T-helper 2 cell treated with Interferon-gamma antibody and Interleukin-4, amounts not matched to agents 5 μg/mL and 100 μg/mL, for 36 hours (primary cell): ENCODE data around the gene RD3L.
"Not testable (repeated sequence)": the region's sequence is repeated elsewhere in the genome, so short reads cannot be mapped to it uniquely, and the experiment has no call there.

Experiments
- DNase-seq: peaks from one replicate; pipeline ENCODE4 v3.0.0; 2021; ENCODE audit warnings: low spot score
- H3K27ac Mint-ChIP-seq: one replicate; pipeline ENCODE4 v1.8.0; 2021; ENCODE audit warnings: mild to moderate bottlenecking, mixed read lengths
- H3K27me3 Mint-ChIP-seq: one replicate; pipeline ENCODE4 v1.8.0; 2021; ENCODE audit warnings: low read depth, mixed read lengths
- H3K36me3 Mint-ChIP-seq: one replicate; pipeline ENCODE4 v1.8.0; 2021; ENCODE audit warnings: low read depth, mixed read lengths
- H3K4me1 Mint-ChIP-seq: one replicate; pipeline ENCODE4 v1.8.0; 2021; ENCODE audit warnings: low read depth, mixed read lengths
- H3K4me3 Mint-ChIP-seq: one replicate; pipeline ENCODE4 v1.8.0; 2022; ENCODE audit warnings: mild to moderate bottlenecking, moderate library complexity, mixed read lengths
- H3K9me3 Mint-ChIP-seq: one replicate; pipeline ENCODE4 v1.8.0; 2021; ENCODE audit warnings: mixed read lengths

RD3L gene

DNA sequence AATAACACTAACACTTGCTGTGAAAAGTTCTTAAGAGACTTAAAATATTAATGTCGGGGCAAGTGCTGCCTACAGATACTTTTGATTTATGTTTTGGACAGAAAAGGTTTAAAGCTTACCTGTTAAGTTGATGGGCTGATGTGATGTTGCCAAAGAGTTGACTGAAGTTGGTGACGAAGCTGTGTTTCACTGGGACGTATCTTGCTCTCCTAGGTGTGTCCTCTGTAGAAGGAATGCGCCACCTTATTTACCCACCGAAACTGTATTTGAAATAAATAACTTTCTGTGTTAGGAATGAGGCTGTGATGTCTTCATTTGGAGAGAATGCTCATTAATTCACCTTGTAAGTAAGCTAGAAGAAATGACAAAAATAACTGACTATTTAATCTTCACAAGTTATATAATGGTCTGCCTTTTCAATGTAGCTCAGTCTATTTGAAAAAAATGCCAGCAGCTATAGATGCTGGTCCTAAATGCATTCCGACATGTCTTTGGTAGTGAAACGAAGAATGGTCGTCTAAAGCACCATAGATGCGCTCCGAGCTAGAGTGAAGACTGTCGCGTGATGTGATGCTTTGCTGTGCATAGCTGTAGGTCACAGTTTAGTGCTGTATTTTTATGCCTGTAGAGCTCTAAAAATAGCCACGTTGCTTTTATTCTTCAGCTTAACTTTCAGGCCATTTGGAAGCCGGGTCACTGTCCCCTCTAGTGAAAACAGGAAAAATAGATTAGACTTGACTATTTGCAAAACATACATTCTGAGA is at the start of gene RD3L:
TSS of gene RD3L (minus strand) at position 557 of the 764 bp plus-strand sequence. CDS start 834 bp downstream, outside the sequence.
- H3K27ac Mint-ChIP-seq, result no peak within 1 kb of the TSS
- H3K27me3 Mint-ChIP-seq, result peaks cover 28% of the 10 kb centered on the region
- H3K36me3 Mint-ChIP-seq, result no peaks in the 10 kb centered on the region
- H3K9me3 Mint-ChIP-seq, result peaks cover 4% of the 10 kb centered on the region
- H3K4me3 Mint-ChIP-seq, result no peak within 1 kb of the TSS
- no peak for DNase-seq
- H3K4me1 Mint-ChIP-seq, result no peaks in the 10 kb centered on the region

- Mint-ChIP-seq H3K36me3 (no peaks in the 10 kb centered on the region), H3K27me3 (peaks cover 11% of the 10 kb centered on the region), H3K4me1 (no peaks in the 10 kb centered on the region), H3K9me3 (peaks cover 5% of the 10 kb centered on the region), H3K27ac (no peak overlapping the region), H3K4me3 (no peak overlapping the region)
- DNase-seq, result no peak
Observed at GRCh38 chr14:103989964-103990363, 47.6 kb upstream of the RD3L start.

DNA sequence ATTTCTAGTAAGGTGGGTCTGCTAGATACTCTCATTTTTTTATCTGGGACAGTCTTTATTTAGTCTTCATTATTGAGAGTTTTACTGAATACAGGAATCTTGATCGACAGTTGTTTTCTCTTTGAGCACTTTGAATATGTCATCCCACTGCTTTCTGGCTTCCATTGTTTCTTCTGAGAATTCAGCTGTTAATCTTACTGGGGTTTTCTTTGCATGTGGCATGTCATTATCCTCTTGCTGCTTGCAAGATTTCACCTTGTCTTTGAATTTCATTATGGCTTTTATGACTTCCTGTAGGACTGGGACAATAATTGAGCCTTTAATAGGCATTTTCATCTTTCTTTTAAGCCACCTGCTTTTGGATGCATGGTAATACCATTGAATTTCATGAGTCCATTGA is 46.7 kb upstream of the RD3L start:
- H3K27me3 Mint-ChIP-seq, result peaks cover 11% of the 10 kb centered on the region
- no peaks in the 10 kb centered on the region for H3K4me1 Mint-ChIP-seq
- DNase-seq, result no peak
- H3K27ac Mint-ChIP-seq, result no peak overlapping the region
- H3K9me3 Mint-ChIP-seq, result peaks cover 5% of the 10 kb centered on the region
- H3K36me3 Mint-ChIP-seq, result no peaks in the 10 kb centered on the region
- H3K4me3 Mint-ChIP-seq, result no peak overlapping the region

GRCh38 chr14:103984196-103984595 is 41.9 kb upstream of the RD3L start:
- Mint-ChIP-seq H3K36me3 (no peaks in the 10 kb centered on the region), H3K4me3 (no peak overlapping the region), H3K27me3 (peaks cover 10% of the 10 kb centered on the region), H3K4me1 (no peaks in the 10 kb centered on the region), H3K27ac (no peak overlapping the region), H3K9me3 (peaks cover 3% of the 10 kb centered on the region)
- no peak for DNase-seq

DNA sequence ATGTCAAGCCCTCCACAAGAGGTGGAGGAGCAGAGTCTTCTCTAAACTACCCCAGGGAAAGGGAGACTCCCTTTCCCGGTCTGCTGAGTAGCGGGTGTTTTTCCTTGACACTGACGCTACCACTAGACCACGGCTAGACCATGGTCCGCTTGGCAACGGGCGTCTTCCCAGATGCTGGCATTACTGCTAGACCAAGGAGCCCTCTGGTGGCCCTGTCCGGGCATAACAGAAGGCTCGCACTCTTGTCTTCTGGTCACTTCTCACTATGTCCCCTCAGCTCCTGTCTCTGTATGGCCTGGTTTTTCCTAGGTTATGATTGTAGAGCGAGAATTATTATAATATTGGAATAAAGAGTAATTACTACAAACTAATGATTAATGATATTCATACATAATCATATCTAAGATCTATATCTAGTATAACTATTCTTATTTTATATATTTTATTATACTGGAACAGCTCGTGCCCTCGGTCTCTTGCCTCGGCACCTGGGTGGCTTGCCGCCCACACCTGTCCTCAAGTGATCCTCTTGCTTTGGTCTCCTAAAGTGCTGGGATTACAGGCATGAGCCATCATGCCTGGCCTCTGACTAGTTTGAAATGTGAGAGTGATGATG is 38.4 kb upstream of the RD3L start:
- H3K27ac Mint-ChIP-seq, H3K36me3 Mint-ChIP-seq, H3K27me3 Mint-ChIP-seq, H3K4me3 Mint-ChIP-seq, H3K4me1 Mint-ChIP-seq, H3K9me3 Mint-ChIP-seq, DNase-seq: not testable (repeated sequence)

DNA sequence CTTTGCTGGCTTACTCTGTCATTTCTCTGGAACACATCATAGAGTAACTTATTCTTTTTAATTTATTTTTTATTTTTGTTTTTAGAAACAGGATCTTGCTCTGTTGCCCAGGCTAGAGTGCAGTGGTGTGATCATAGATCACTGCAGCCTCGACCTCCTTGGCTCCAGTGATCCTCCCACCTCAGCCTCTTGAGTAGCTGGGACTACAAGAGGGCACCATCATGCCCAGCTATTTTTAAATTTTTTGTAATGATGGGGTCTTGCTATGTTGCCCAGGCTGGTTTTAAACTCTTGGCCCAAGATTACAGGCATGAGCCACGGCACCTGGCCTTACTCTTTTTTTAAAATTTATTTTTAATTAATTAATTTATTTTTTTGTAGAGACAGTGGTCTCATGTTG is 32.2 kb upstream of the RD3L start:
- no peak overlapping the region for H3K4me3 Mint-ChIP-seq
- no peaks in the 10 kb centered on the region for H3K36me3 Mint-ChIP-seq
- no peaks in the 10 kb centered on the region for H3K9me3 Mint-ChIP-seq
- peaks cover 3% of the 10 kb centered on the region for H3K27me3 Mint-ChIP-seq
- H3K27ac Mint-ChIP-seq, result no peak overlapping the region
- DNase-seq, result no peak
- H3K4me1 Mint-ChIP-seq, result no peaks in the 10 kb centered on the region

DNA sequence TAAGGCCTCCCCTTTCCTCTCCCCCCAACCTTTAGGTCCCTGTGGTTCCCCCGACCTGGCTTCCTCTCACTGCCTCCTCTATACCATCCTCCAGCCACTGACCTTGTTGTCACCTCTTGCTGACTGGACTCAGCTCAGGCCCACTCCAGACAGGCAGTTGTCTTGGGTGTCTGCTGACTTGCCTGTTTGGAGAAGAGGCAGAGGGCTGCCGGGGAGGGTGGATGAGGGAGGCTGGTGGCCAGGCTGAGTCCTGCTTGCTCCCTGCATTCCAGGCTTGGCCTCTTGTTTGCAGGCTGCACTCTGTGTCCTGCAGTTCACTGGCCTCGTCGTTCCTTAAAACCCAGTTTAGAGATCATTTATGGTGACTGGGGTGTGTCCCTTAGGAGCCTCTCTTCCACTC is 31.0 kb upstream of the RD3L start:
- H3K27ac Mint-ChIP-seq, result no peak overlapping the region
- H3K4me1 Mint-ChIP-seq, result no peaks in the 10 kb centered on the region
- H3K4me3 Mint-ChIP-seq, result no peak overlapping the region
- H3K36me3 Mint-ChIP-seq, result no peaks in the 10 kb centered on the region
- DNase-seq, result no peak
- peaks cover 3% of the 10 kb centered on the region for H3K27me3 Mint-ChIP-seq
- no peaks in the 10 kb centered on the region for H3K9me3 Mint-ChIP-seq

GRCh38 chr14:103969961-103970360 is 27.6 kb upstream of the RD3L start:
- Mint-ChIP-seq H3K9me3 (no peaks in the 10 kb centered on the region), H3K4me1 (no peaks in the 10 kb centered on the region), H3K27me3 (no peaks in the 10 kb centered on the region), H3K27ac (no peak overlapping the region), H3K4me3 (no peak overlapping the region), H3K36me3 (no peaks in the 10 kb centered on the region)
- no peak for DNase-seq

DNA sequence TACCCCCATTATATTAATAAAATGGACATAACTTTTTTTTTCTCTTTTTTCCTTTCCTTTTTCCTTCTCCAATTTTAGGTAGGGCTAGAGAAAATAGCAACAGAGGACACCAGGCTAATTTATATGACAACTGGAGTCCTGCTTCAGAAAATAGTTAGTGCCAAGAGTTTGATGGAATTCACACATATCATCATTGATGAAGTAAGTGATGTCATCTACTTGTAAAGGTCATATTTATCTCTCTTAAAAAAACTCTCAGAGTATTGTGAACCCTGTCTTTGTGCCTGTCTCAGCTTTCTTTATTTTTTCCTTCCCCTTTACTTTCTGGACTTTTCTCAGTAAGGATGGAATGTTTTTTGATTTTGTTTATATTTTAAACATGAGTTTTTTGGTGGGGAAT is 24.3 kb upstream of the RD3L start:
- DNase-seq, result no peak
- Mint-ChIP-seq H3K4me1 (no peaks in the 10 kb centered on the region), H3K9me3 (no peaks in the 10 kb centered on the region), H3K36me3 (no peaks in the 10 kb centered on the region), H3K27me3 (no peaks in the 10 kb centered on the region), H3K27ac (no peak overlapping the region), H3K4me3 (no peak overlapping the region)

DNA sequence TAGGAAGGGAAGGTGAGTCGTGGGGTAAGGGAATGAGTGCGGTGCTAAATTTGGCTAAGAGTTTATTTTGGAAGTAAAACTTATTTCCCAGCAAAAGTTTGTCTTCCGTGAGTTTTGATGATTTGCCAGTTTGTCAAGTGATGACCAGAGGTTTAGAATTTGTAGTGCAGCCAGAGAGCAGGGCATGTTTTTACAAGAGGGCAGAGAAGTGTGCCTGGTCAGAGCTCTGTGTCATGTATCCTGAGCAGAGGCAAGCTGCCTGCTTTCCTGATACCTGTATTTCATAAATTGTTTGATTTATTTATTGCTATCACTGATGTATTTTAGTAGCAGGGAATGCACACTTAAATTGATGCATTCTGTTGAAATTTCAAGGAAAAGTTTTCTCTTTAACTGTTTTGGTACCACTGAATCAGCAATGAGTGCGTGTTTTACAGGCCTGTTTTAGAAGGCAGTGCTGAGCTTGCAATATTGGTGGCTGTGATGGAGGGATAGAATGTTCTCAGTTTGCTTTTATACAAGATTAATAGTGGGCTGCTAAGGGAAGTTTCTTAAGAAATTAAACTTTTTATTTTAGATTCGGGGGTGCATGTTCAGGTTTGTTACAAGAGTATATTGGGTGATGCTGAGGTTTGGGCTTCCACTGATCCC is 19.7 kb upstream of the RD3L start:
- Mint-ChIP-seq H3K27me3 (no peaks in the 10 kb centered on the region), H3K4me3 (no peak overlapping the region), H3K36me3 (no peaks in the 10 kb centered on the region), H3K27ac (no peak overlapping the region), H3K4me1 (no peaks in the 10 kb centered on the region), H3K9me3 (no peaks in the 10 kb centered on the region)
- DNase-seq, result no peak

GRCh38 chr14:103960457-103961055 is 18.2 kb upstream of the RD3L start:
- no peak overlapping the region for H3K4me3 Mint-ChIP-seq
- H3K36me3 Mint-ChIP-seq, result no peaks in the 10 kb centered on the region
- no peaks in the 10 kb centered on the region for H3K9me3 Mint-ChIP-seq
- no peak overlapping the region for H3K27ac Mint-ChIP-seq
- H3K4me1 Mint-ChIP-seq, result no peaks in the 10 kb centered on the region
- no peak for DNase-seq
- H3K27me3 Mint-ChIP-seq, result no peaks in the 10 kb centered on the region

GRCh38 chr14:103949131-103949790 is 6.9 kb upstream of the RD3L start:
- H3K4me3 Mint-ChIP-seq, result no peak overlapping the region
- no peak for DNase-seq
- H3K27me3 Mint-ChIP-seq, result peaks cover 13% of the 10 kb centered on the region
- H3K9me3 Mint-ChIP-seq, result peaks cover 4% of the 10 kb centered on the region
- no peaks in the 10 kb centered on the region for H3K36me3 Mint-ChIP-seq
- H3K4me1 Mint-ChIP-seq, result no peaks in the 10 kb centered on the region
- H3K27ac Mint-ChIP-seq, result no peak overlapping the region

- DNase-seq, result no peak
- Mint-ChIP-seq H3K36me3 (no peaks in the 10 kb centered on the region), H3K4me3 (no peak overlapping the region), H3K9me3 (peaks cover 4% of the 10 kb centered on the region), H3K27ac (no peak overlapping the region), H3K4me1 (no peaks in the 10 kb centered on the region), H3K27me3 (peaks cover 13% of the 10 kb centered on the region)
Observed at GRCh38 chr14:103948442-103948841, 6.1 kb upstream of the RD3L start.

DNA sequence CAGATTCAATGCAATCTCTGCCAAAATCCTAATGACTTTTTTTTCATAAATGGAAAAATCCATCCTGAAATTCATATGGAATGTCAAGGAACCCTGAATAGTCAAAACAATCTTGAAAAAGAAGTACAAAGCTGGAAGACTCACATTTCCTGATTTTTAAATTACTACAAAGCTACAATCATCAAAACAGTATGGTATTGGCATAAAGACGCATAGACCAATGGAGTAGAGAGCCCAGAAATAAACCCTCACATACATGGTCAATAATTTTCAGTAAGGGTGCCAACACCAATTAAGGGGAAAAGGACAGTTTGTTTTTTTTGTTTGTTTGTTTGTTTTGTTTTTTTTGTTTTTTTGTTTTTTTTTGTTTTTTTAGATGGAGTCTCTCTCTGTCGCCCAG is 4.6 kb upstream of the RD3L start:
- Mint-ChIP-seq H3K4me1 (no peaks in the 10 kb centered on the region), H3K27me3 (peaks cover 10% of the 10 kb centered on the region), H3K27ac (no peak overlapping the region), H3K36me3 (no peaks in the 10 kb centered on the region), H3K4me3 (no peak overlapping the region), H3K9me3 (peaks cover 4% of the 10 kb centered on the region)
- no peak for DNase-seq
